Smooth muscle cell (in vitro differentiated cells): ENCODE measurements around the gene LRRC27. TPM values are rescaled to one million over a fixed set of nuclear protein-coding genes. Genes with fewer than 3 reads are reported as not detected.
"Not testable (repeated sequence)": the region's sequence is repeated elsewhere in the genome, so short reads cannot be mapped to it uniquely, and the experiment has no call there.

Source experiments
- DNase-seq: peaks from one replicate; lab custom pipeline; 2025; ENCODE audit not compliant: unreplicated experiment; lab: John Stamatoyannopoulos, UW
- H2AFZ ChIP-seq: fragments of 200-600 bp; sonication (generic); 2 replicates; pipeline ENCODE4 v1.6.0; 2016; ENCODE audit warnings: antibody characterized with exemption, low read depth, mild to moderate bottlenecking
- H3F3A ChIP-seq: fragments of 200-600 bp; sonication (generic); 2 replicates; pipeline ENCODE4 v1.6.0; 2017; ENCODE audit warnings: antibody characterized with exemption, low read depth
- H3K27ac ChIP-seq: fragments of 200-600 bp; sonication (generic); 2 replicates; pipeline ENCODE4 v1.5.1; 2016; ENCODE audit warnings: low read depth, mild to moderate bottlenecking
- H3K27me3 ChIP-seq: fragments of 200-600 bp; sonication (generic); 2 replicates; pipeline ENCODE4 v1.6.1; 2016; ENCODE audit warnings: low read depth, mild to moderate bottlenecking
- H3K36me3 ChIP-seq: fragments of 200-600 bp; sonication (generic); 2 replicates; pipeline ENCODE4 v1.5.1; 2016; ENCODE audit warnings: low read depth
- H3K4me1 ChIP-seq: fragments of 200-600 bp; sonication (generic); 2 replicates; pipeline ENCODE4 v1.5.1; 2016; ENCODE audit warnings: low read depth
- H3K4me2 ChIP-seq: fragments of 200-600 bp; sonication (generic); 2 replicates; pipeline ENCODE4 v1.6.0; 2016; ENCODE audit warnings: mild to moderate bottlenecking
- H3K4me3 ChIP-seq: fragments of 200-600 bp; sonication (generic); 2 replicates; pipeline ENCODE4 v1.5.1; 2016; ENCODE audit warnings: mild to moderate bottlenecking
- H3K79me2 ChIP-seq: fragments of 200-600 bp; sonication (generic); 2 replicates; pipeline ENCODE4 v1.6.0; 2016; ENCODE audit warnings: low read depth, mild to moderate bottlenecking
- H3K9ac ChIP-seq: fragments of 200-600 bp; sonication (generic); 2 replicates; pipeline ENCODE4 v1.6.0; 2016; ENCODE audit warnings: low read depth
- H3K9me3 ChIP-seq: fragments of 200-600 bp; sonication (generic); replicated peaks from 2 replicates; pipeline ENCODE4 v1.5.1; 2016; ENCODE audit warnings: low read depth
- H4K20me1 ChIP-seq: fragments of 200-600 bp; sonication (generic); 2 replicates; pipeline ENCODE4 v1.6.0; 2016; ENCODE audit warnings: low read depth
- WGBS: methylation state at CpG from one replicate; pipeline ENCODE4 v1.1.7; 2016; ENCODE audit warnings: low lambda C conversion rate; 5-methylcytosine and 5-hydroxymethylcytosine counted together
- polyA plus RNA-seq: library from polyadenylated mRNA; unstranded; fragments of >200 nt; fragmentation: Nextera tagmentation; extraction: Ambion mirVana; gene quantifications from 2 replicates; pipeline ENCODE4 v1.2.1, GENCODE V29; 2016
- total RNA-seq: library from RNA; depleted of rRNA; stranded (reverse); fragments of >200 nt; gene quantifications from 2 replicates; pipeline ENCODE4 v1.2.3, GENCODE V29; 2014
- TF ChIP-seq, protein P1 (sequence below): fragments of 200-600 bp; sonication (generic); IDR thresholded peaks from 2 replicates; pipeline ENCODE4 v1.5.1; 2017; ENCODE audit warnings: borderline replicate concordance, mild to moderate bottlenecking, antibody characterized with exemption; ENCODE audit not compliant: insufficient read depth, poor library complexity, severe bottlenecking

The LRRC27 gene
- total and polyA plus RNA-seq, 2 experiments from 2014 or later: 7.6 to 11.5 TPM

DNA sequence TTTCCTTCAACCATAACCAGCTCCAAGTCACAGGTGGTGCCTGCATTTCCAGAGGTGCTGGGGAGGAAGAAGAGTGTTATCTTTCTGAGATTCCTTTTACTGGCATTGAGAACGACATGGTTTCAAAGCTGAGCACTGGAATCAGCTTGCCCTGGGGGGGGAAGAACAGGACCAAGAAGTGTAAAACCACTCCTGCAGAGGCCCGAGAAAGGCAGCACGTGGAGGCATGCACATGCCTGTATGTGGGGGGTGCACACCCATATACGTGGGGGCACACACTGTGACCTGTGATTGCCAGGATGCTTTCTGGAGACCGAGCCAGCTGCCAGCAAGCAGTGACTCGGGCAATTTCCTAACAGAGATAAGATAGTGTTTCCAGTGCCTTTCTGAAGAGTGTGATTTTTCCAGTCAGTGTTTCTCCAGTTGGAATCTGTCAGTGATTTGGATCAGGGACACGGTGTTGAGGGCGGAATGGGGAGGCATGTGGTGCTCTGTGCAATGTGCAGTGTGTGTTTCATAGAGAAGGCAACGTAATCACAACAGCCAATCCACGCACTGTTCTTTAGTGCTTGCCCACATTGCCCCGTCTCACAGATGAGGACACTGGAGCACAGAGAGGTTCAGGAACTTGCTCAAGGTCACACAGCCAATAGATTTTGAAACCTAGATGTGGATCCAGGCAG lies 4.2 kb downstream of the LRRC27 start:
- Histone ChIP-seq H3K27ac (no peak overlapping the region), H2AFZ (no peak overlapping the region), H3K79me2 (peaks cover 4% of the 10 kb centered on the region), H3K4me3 (no peak overlapping the region), H3K9me3 (no peaks in the 10 kb centered on the region), H3K9ac (no peak overlapping the region), H3K27me3 (no peaks in the 10 kb centered on the region), H3K36me3 (no peaks in the 10 kb centered on the region), H3K4me2 (no peak overlapping the region), H4K20me1 (no peaks in the 10 kb centered on the region), H3K4me1 (peaks cover 10% of the 10 kb centered on the region), H3F3A (no peaks in the 10 kb centered on the region)
- WGBS: 43% methylated on average over 11 of the region's 11 CpGs
- DNase-seq: no peak
- TF ChIP-seq, protein P1, sequence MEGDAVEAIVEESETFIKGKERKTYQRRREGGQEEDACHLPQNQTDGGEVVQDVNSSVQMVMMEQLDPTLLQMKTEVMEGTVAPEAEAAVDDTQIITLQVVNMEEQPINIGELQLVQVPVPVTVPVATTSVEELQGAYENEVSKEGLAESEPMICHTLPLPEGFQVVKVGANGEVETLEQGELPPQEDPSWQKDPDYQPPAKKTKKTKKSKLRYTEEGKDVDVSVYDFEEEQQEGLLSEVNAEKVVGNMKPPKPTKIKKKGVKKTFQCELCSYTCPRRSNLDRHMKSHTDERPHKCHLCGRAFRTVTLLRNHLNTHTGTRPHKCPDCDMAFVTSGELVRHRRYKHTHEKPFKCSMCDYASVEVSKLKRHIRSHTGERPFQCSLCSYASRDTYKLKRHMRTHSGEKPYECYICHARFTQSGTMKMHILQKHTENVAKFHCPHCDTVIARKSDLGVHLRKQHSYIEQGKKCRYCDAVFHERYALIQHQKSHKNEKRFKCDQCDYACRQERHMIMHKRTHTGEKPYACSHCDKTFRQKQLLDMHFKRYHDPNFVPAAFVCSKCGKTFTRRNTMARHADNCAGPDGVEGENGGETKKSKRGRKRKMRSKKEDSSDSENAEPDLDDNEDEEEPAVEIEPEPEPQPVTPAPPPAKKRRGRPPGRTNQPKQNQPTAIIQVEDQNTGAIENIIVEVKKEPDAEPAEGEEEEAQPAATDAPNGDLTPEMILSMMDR: no peak

GRCh38 chr10:132336919-132337407 lies 5.0 kb downstream of the LRRC27 start:
- no peak for DNase-seq
- H3K4me3 ChIP-seq: no peak overlapping the region
- H2AFZ ChIP-seq: no peak overlapping the region
- TF ChIP-seq, protein P1: no peak
- no peaks in the 10 kb centered on the region for H3K36me3 ChIP-seq
- no peaks in the 10 kb centered on the region for H4K20me1 ChIP-seq
- no peaks in the 10 kb centered on the region for H3F3A ChIP-seq
- H3K9me3 ChIP-seq: no peaks in the 10 kb centered on the region
- no peak overlapping the region for H3K9ac ChIP-seq
- no peaks in the 10 kb centered on the region for H3K27me3 ChIP-seq
- H3K4me1 ChIP-seq: peaks cover 10% of the 10 kb centered on the region
- no peak overlapping the region for H3K27ac ChIP-seq
- H3K4me2 ChIP-seq: peak overlapping the region; percentile 29
- no peaks in the 10 kb centered on the region for H3K79me2 ChIP-seq
- WGBS: 81% methylated on average over 19 of the region's 19 CpGs

GRCh38 chr10:132337854-132338253 lies 5.9 kb downstream of the LRRC27 start:
- not testable (repeated sequence) for H3K9me3 ChIP-seq, H3K4me3 ChIP-seq, H3K36me3 ChIP-seq, H3K27ac ChIP-seq, H3K27me3 ChIP-seq, H3F3A ChIP-seq, H3K4me2 ChIP-seq, H3K79me2 ChIP-seq, H2AFZ ChIP-seq, H3K9ac ChIP-seq, H3K4me1 ChIP-seq, H4K20me1 ChIP-seq, DNase-seq
- WGBS: 98% methylated on average over 7 of the region's 7 CpGs

- no peaks in the 10 kb centered on the region for H3K4me1 ChIP-seq
- H4K20me1 ChIP-seq: no peaks in the 10 kb centered on the region
- H3K4me3 ChIP-seq: no peak overlapping the region
- no peaks in the 10 kb centered on the region for H3K27me3 ChIP-seq
- TF ChIP-seq, protein P1: no peak
- no peaks in the 10 kb centered on the region for H3F3A ChIP-seq
- no peak overlapping the region for H3K9ac ChIP-seq
- WGBS: 96% methylated on average over 10 of the region's 10 CpGs
- DNase-seq: no peak
- H3K27ac ChIP-seq: no peak overlapping the region
- no peak overlapping the region for H3K4me2 ChIP-seq
- no peaks in the 10 kb centered on the region for H3K36me3 ChIP-seq
- no peak overlapping the region for H2AFZ ChIP-seq
- H3K79me2 ChIP-seq: no peaks in the 10 kb centered on the region
- no peaks in the 10 kb centered on the region for H3K9me3 ChIP-seq
These were observed 6.9 kb downstream of the LRRC27 start for GRCh38 chr10:132338876-132339275.
